ENCODE results near the gene IL4R.

IL4R gene

GRCh38 chr16:27315333-27316037, 1.7 kb downstream of the IL4R start:
- DNase-seq (ENCODE audit: low read depth) = no peak

- no peak for DNase-seq (ENCODE audit: low read depth)
These were observed 2.4 kb downstream of the IL4R start for GRCh38 chr16:27316038-27316680.

- DNase-seq (ENCODE audit: low read depth) = no peak
These were observed 3.5 kb downstream of the IL4R start for GRCh38 chr16:27317320-27317719.

- no peak for DNase-seq (ENCODE audit: low read depth)
These were observed 4.1 kb downstream of the IL4R start for GRCh38 chr16:27317738-27318391.

GRCh38 chr16:27318392-27319256, 4.8 kb downstream of the IL4R start:
- DNase-seq (ENCODE audit: low read depth) = no peak

GRCh38 chr16:27319257-27319965, 5.6 kb downstream of the IL4R start:
- DNase-seq (ENCODE audit: low read depth) = no peak

- no peak for DNase-seq (ENCODE audit: low read depth)
These were observed 6.7 kb downstream of the IL4R start for GRCh38 chr16:27320261-27321012.

- DNase-seq (ENCODE audit: low read depth) = no peak
These were observed 7.5 kb downstream of the IL4R start for GRCh38 chr16:27321013-27321915.

- no peak for DNase-seq (ENCODE audit: low read depth)
These were observed 9.3 kb downstream of the IL4R start for GRCh38 chr16:27322858-27323780.

- no peak for DNase-seq (ENCODE audit: low read depth)
These were observed 10.2 kb downstream of the IL4R start for GRCh38 chr16:27323781-27324561.

- DNase-seq (ENCODE audit: low read depth) = no peak
These were observed 11.1 kb downstream of the IL4R start for GRCh38 chr16:27324851-27325301.

- no peak for DNase-seq (ENCODE audit: low read depth)
These were observed 12.0 kb downstream of the IL4R start for GRCh38 chr16:27325736-27326135.

- no peak for DNase-seq (ENCODE audit: low read depth)
These were observed 12.5 kb downstream of the IL4R start for GRCh38 chr16:27326251-27326650.

GRCh38 chr16:27326738-27327585, 13.2 kb downstream of the IL4R start:
- DNase-seq (ENCODE audit: low read depth) = peak; percentile 93

- DNase-seq (ENCODE audit: low read depth) = no peak
These were observed 13.8 kb downstream of the IL4R start for GRCh38 chr16:27327586-27327915.

GRCh38 chr16:27328937-27329336, 15.2 kb downstream of the IL4R start:
- DNase-seq (ENCODE audit: low read depth) = no peak
